Measurements from ENCODE around the gene LRIT3. TPM values are rescaled to one million over a fixed set of nuclear protein-coding genes. Genes with fewer than 3 reads are reported as not detected.

LRIT3 gene
- total and polyA plus RNA-seq, 2 donors (not counting 3 experiments of a cell fraction or from before 2014, with no cell fraction given) = 0.06 to 0.13 TPM

DNA sequence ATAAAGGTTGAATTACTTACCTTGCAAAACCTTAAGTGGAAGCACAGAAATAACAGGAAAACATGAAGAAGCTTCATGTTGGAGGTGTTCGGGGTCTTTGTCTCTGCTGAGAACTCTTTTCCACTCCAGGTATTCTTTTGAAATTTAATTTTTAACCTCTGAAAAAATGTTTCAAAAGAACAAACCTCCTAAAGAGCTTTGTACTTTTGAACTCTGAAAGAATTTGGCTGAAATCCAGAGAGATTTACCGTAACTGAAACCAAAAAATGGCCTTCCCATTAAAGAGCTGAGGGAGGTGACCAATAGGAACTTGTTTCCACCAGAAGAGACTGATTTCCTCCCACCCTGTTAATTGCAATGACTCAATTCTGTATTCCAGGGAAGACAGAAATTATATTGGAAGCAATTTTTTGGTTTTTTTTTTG lies 46.0 kb upstream of the LRIT3 start, which contains the start of gene CFI:
Gene CFI (minus strand): TSS at position 105 of the 425 bp plus-strand sequence. CDS start 28 bp downstream, at position 77.
- peak within 1 kb of the TSS; percentile 48 for H2AFZ ChIP-seq (ENCODE audit: low read depth, low read length)
- CTCF ChIA-PET = interaction anchor here (0.8 to 1.9 kb wide), 11 partner anchors 13 to 382 kb away, joined by 3 to 14 read pairs (median 5); partner anchors contain the start of genes CASP6, GAR1 and SEC24B
- FAIRE-seq = peak; percentile 68

More for the DNA sequence above, 46.0 kb upstream of the LRIT3 start, which contains the start of gene CFI:
- Histone ChIP-seq H3K79me2 (ENCODE audit: control insufficient read depth, insufficient read depth, low read length) (no peaks in the 10 kb centered on the region), H3K36me3 (ENCODE audit: control insufficient read depth in 2 of 2, extremely low read depth in 1 of 2, insufficient read depth in 2 of 2, low read length in 2 of 2) (no peaks in the 10 kb centered on the region), H3K4me1 (ENCODE audit: control insufficient read depth, extremely low read depth, insufficient read depth, low read length) (peaks cover 12% of the 10 kb centered on the region), H3K9ac (replicated peaks; ENCODE audit: extremely low read depth, insufficient read depth, low read length) (peak within 1 kb of the TSS; percentile 43), H3K4me2 (ENCODE audit: insufficient read depth, low read length) (peak within 1 kb of the TSS; percentile 86), H4K20me1 (replicated peaks; ENCODE audit: control insufficient read depth, extremely low read depth, insufficient read depth, low read length) (no peaks in the 10 kb centered on the region), H3K4me3 (replicated peaks in 1 of 3; ENCODE audit: insufficient read depth in 1 of 3, low read depth in 1 of 3, low read length in 3 of 3) (peak within 1 kb of the TSS; percentile 28 to 71 (median 37)), H3K27me3 (ENCODE audit: control insufficient read depth in 2 of 2, insufficient read depth in 2 of 2, low read length in 2 of 2) (no peaks in the 10 kb centered on the region), H3K9me1 (replicated peaks; ENCODE audit: control insufficient read depth, extremely low read depth, insufficient read depth, low read length) (no peaks in the 10 kb centered on the region), H3K27ac (ENCODE audit: insufficient read depth, low read depth, low read length) (peak within 1 kb of the TSS; percentile 60), H3K9me3 (replicated peaks; ENCODE audit: control insufficient read depth, insufficient read depth, low read length) (no peaks in the 10 kb centered on the region)
- dilution Hi-C loops (cut with MboI; ENCODE audit: extremely low pct_ligation_motif_present, low sequenced_read_pairs) (no loop called here), intact Hi-C loops (cut with micrococcal nuclease) (loop anchor here (2.0 to 5.0 kb wide), 2 partner anchors 71 to 240 kb away; partner anchors contain the start of genes MCUB and PLA2G12A)
- POLR2A ChIA-PET = no interaction called here
- DNase-seq (ENCODE audit: low read depth, low spot score) = peak; percentile 76
- TF ChIP-seq POLR2AphosphoS5 (IDR thresholded peaks at IDR 0.05; ENCODE audit: insufficient read depth, low read depth, low read length) (no peak), GATA2 (IDR thresholded peaks at IDR 0.05; ENCODE audit: insufficient read depth, insufficient read length, low read depth, low read length) (no peak), JUN (IDR thresholded peaks at IDR 0.05; ENCODE audit: borderline replicate concordance, insufficient read depth, insufficient read length, low read depth) (no peak), MYC (IDR thresholded peaks at IDR 0.05; ENCODE audit: low read depth, low read length) (no peak), FOS (IDR thresholded peaks at IDR 0.05; ENCODE audit: borderline replicate concordance, insufficient read depth, low read length) (no peak), EZH2 (IDR thresholded peaks at IDR 0.05; ENCODE audit: borderline replicate concordance, low read depth, low read length, severe bottlenecking) (no peak), POLR2A (IDR thresholded peaks at IDR 0.05; ENCODE audit: low read depth, low read length) (no peak)
- TF ChIP-seq, protein P1, sequence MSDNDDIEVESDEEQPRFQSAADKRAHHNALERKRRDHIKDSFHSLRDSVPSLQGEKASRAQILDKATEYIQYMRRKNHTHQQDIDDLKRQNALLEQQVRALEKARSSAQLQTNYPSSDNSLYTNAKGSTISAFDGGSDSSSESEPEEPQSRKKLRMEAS (IDR thresholded peaks at IDR 0.05; ENCODE audit: insufficient read depth, insufficient read length) = no peak
- TF ChIP-seq, protein P2, sequence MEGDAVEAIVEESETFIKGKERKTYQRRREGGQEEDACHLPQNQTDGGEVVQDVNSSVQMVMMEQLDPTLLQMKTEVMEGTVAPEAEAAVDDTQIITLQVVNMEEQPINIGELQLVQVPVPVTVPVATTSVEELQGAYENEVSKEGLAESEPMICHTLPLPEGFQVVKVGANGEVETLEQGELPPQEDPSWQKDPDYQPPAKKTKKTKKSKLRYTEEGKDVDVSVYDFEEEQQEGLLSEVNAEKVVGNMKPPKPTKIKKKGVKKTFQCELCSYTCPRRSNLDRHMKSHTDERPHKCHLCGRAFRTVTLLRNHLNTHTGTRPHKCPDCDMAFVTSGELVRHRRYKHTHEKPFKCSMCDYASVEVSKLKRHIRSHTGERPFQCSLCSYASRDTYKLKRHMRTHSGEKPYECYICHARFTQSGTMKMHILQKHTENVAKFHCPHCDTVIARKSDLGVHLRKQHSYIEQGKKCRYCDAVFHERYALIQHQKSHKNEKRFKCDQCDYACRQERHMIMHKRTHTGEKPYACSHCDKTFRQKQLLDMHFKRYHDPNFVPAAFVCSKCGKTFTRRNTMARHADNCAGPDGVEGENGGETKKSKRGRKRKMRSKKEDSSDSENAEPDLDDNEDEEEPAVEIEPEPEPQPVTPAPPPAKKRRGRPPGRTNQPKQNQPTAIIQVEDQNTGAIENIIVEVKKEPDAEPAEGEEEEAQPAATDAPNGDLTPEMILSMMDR (IDR thresholded peaks at IDR 0.05; ENCODE audit: extremely low read depth in 1 of 2, insufficient read depth in 1 of 2, low read depth in 1 of 2, low read length in 2 of 2) = no peak
- BruUV-seq (replicated peaks) = no TSS peak
